Esophagus squamous epithelium (tissue), 5 donors: ENCODE measurements around the gene ZGPAT. TPM values are rescaled to one million over a fixed set of nuclear protein-coding genes. Genes with fewer than 3 reads are reported as not detected.

Experiments used
- DNase-seq: peaks from one replicate; lab custom pipeline; 2025; lab: John Stamatoyannopoulos, UW
- H3K27ac ChIP-seq, 4 donors: fragments of 200-600 bp; sonication (generic); one replicate each; pipeline ENCODE4 v1.5.1; 2016 to 2019; ENCODE audit warnings: mild to moderate bottlenecking in 1 of 4
- H3K27me3 ChIP-seq, 4 donors: fragments of 200-600 bp; sonication (generic); 1 replicate in 3 of 4; 2 replicates in 1 of 4; pipeline versions ENCODE4 v1.5.1 to v1.6.0; 2017 to 2021; ENCODE audit warnings: antibody characterized with exemption in 1 of 4
- H3K36me3 ChIP-seq, 3 donors: fragments of 200-600 bp; sonication (generic); one replicate each; pipeline ENCODE4 v1.5.1; 2016 to 2019
- H3K4me1 ChIP-seq, 3 donors: fragments of 200-600 bp; sonication (generic); one replicate each; pipeline ENCODE4 v1.5.1; 2017 to 2019
- H3K4me3 ChIP-seq, 4 donors: fragments of 200-600 bp; sonication (generic); 1 replicate in 3 of 4; 2 replicates in 1 of 4; pipeline ENCODE4 v1.5.1; 2016 to 2019; ENCODE audit warnings: mild to moderate bottlenecking in 2 of 4, moderate library complexity in 1 of 4
- H3K9me3 ChIP-seq, 3 donors: fragments of 200-600 bp; sonication (generic); one replicate each; pipeline ENCODE4 v1.5.1; 2016 to 2019
- CTCF ChIP-seq, 6 experiments: fragments of 450-650 bp in 4 of 6; fragments of 200-600 bp in 2 of 6; sonication (generic) in 2 of 6; IDR thresholded peaks; one replicate each; pipeline ENCODE4 v1.5.1; 2016 to 2019; ENCODE audit warnings: antibody characterized with exemption in 6 of 6, mild to moderate bottlenecking in 4 of 6, moderate library complexity in 4 of 6
- POLR2A ChIP-seq, 4 donors: fragments of 450-650 bp; IDR thresholded peaks; one replicate each; pipeline ENCODE4 v1.6.1; 2017; ENCODE audit warnings: antibody characterized with exemption in 4 of 4, mild to moderate bottlenecking in 4 of 4, moderate library complexity in 3 of 4
- WGBS, 2 donors: methylation state at CpG; one replicate each; pipeline ENCODE4 v1.1.5; 2018; 5-methylcytosine and 5-hydroxymethylcytosine counted together
- intact Hi-C: fragments of 100-400 bp; cut with DNase I; formaldehyde crosslinking; loops from one replicate; pipeline ENCODE4 v1.15.0; 2022
- total RNA-seq, 4 donors: library from RNA; depleted of rRNA; stranded (reverse); fragments of >200 nt; gene quantifications; one replicate each; pipeline ENCODE4 v1.1.0, GENCODE V29; 2016
- donor health status: DM: yes; HTN: yes; CAD: no.

The ZGPAT gene
- total RNA-seq, 4 donors from 2014 or later: 25.4 to 31.9 (median 28.3) TPM

GRCh38 chr20:63734111-63734945 is 26.5 kb downstream of the ZGPAT start:
- 89 to 90% methylated on average over 13 to 16 of the region's 25 CpGs for WGBS, 2 donors
- no peak for DNase-seq
- H3K27me3 ChIP-seq: no peaks in the 10 kb centered on the region
- peaks cover 0 to 48% (median 15%) of the 10 kb centered on the region in 3 donors for H3K36me3 ChIP-seq
- no peak overlapping the region for H3K4me3 ChIP-seq
- intact Hi-C loops: no loop called here
- no peak overlapping the region for H3K27ac ChIP-seq
- peaks cover 32 to 43% (median 33%) of the 10 kb centered on the region in 3 donors for H3K4me1 ChIP-seq
- no peak for TF ChIP-seq POLR2A (IDR thresholded peaks at IDR 0.05)
- no peak for TF ChIP-seq CTCF (IDR thresholded peaks at IDR 0.05)
- no peaks in the 10 kb centered on the region for H3K9me3 ChIP-seq

- Histone ChIP-seq H3K4me3 (no peak overlapping the region), H3K9me3 (no peaks in the 10 kb centered on the region), H3K27me3 (no peaks in the 10 kb centered on the region), H3K4me1 (peaks cover 32 to 42% (median 33%) of the 10 kb centered on the region in 3 donors), H3K36me3 (peaks cover 0 to 39% (median 15%) of the 10 kb centered on the region in 3 donors), H3K27ac (no peak overlapping the region)
- intact Hi-C loops: loop anchor here (5.0 kb wide), 1 partner anchor 198 kb away; the partner anchor contains the start of gene PTK6
- WGBS, 2 donors: 90 to 92% methylated on average over 9 to 18 of the region's 48 CpGs
- no peak for TF ChIP-seq POLR2A (IDR thresholded peaks at IDR 0.05)
- TF ChIP-seq CTCF (IDR thresholded peaks at IDR 0.05): no peak
- no peak for DNase-seq
These were observed 27.4 kb downstream of the ZGPAT start for GRCh38 chr20:63734946-63735858.

- peak within 1 kb of the TSS; percentile 31 to 64 (median 47) for H3K4me3 ChIP-seq
- WGBS, 2 donors: 40 to 47% methylated on average over 2 to 12 of the region's 31 CpGs
- DNase-seq: no peak
- intact Hi-C loops: loop anchor here (5.0 kb wide), 1 partner anchor 199 kb away; the partner anchor contains the start of gene PTK6
- H3K27me3 ChIP-seq: no peaks in the 10 kb centered on the region
- peaks cover 34 to 48% (median 35%) of the 10 kb centered on the region in 3 donors for H3K4me1 ChIP-seq
- H3K36me3 ChIP-seq: peaks cover 0 to 34% (median 15%) of the 10 kb centered on the region in 3 donors
- H3K27ac ChIP-seq: peak within 1 kb of the TSS; percentile 51 to 90 (median 63)
- TF ChIP-seq POLR2A (IDR thresholded peaks at IDR 0.05) (peak in 1 of 4 donors; percentile 25), CTCF (IDR thresholded peaks at IDR 0.05) (no peak)
- no peaks in the 10 kb centered on the region for H3K9me3 ChIP-seq
These were observed 28.2 kb downstream of the ZGPAT start, which contains the start of gene LIME1 for GRCh38 chr20:63735859-63736718. Gene LIME1 (plus strand): TSS chr20:63736664. CDS start chr20:63737550, 886 bp downstream.

GRCh38 chr20:63736893-63737694 is 29.3 kb downstream of the ZGPAT start:
- no peaks in the 10 kb centered on the region for H3K27me3 ChIP-seq
- no peak for DNase-seq
- peak overlapping the region; percentile 51 to 90 (median 63) for H3K27ac ChIP-seq
- no peak for TF ChIP-seq CTCF (IDR thresholded peaks at IDR 0.05)
- no peak for TF ChIP-seq POLR2A (IDR thresholded peaks at IDR 0.05)
- H3K36me3 ChIP-seq: peaks cover 0 to 42% (median 17%) of the 10 kb centered on the region in 3 donors
- intact Hi-C loops: loop anchor here (5.0 kb wide), 1 partner anchor 200 kb away; the partner anchor contains the start of gene PTK6
- peaks cover 44 to 58% (median 45%) of the 10 kb centered on the region in 3 donors for H3K4me1 ChIP-seq
- H3K9me3 ChIP-seq: no peaks in the 10 kb centered on the region
- peak overlapping the region; percentile 31 to 64 (median 47) for H3K4me3 ChIP-seq
- WGBS, 2 donors: 38% methylated on average over 4 of the region's 30 CpGs; no CpG with 5 or more reads in 1 of the 2 donors
